ENCODE results near the gene RGPD6. TPM values are rescaled to one million over a fixed set of nuclear protein-coding genes. Genes with fewer than 3 reads are reported as not detected.
"Not testable (repeated sequence)": the region's sequence is repeated elsewhere in the genome, so short reads cannot be mapped to it uniquely, and the experiment has no call there.

The RGPD6 gene
- total RNA-seq, 6 experiments from 2014 or later = 7.6 to 21.6 (median 14.4) TPM

GRCh38 chr2:110472171-110473058, 104.6 kb downstream of the RGPD6 start, which contains the start of gene LIMS4:
Gene LIMS4, minus strand, starts transcription at chr2:110472816. Its CDS starts 38 bp downstream, at chr2:110472778.
- not testable (repeated sequence) for H3K4me1 Mint-ChIP-seq (ENCODE audit: low read depth); H3K27me3 Mint-ChIP-seq (ENCODE audit: insufficient read depth); H3K9me3 Mint-ChIP-seq; H3K36me3 Mint-ChIP-seq (ENCODE audit: low read depth); H3K27ac Mint-ChIP-seq; H3K4me3 Mint-ChIP-seq; DNase-seq

- not testable (repeated sequence) for DNase-seq; H3K4me3 Mint-ChIP-seq; H3K36me3 Mint-ChIP-seq (ENCODE audit: low read depth); H3K4me1 Mint-ChIP-seq (ENCODE audit: low read depth); H3K27ac Mint-ChIP-seq; H3K9me3 Mint-ChIP-seq; H3K27me3 Mint-ChIP-seq (ENCODE audit: insufficient read depth)
Measured at GRCh38 chr2:110468921-110469320, 108.1 kb downstream of the RGPD6 start.

- not testable (repeated sequence) for H3K27ac Mint-ChIP-seq; H3K9me3 Mint-ChIP-seq; H3K36me3 Mint-ChIP-seq (ENCODE audit: low read depth); H3K27me3 Mint-ChIP-seq (ENCODE audit: insufficient read depth); DNase-seq; H3K4me1 Mint-ChIP-seq (ENCODE audit: low read depth); H3K4me3 Mint-ChIP-seq
Measured at GRCh38 chr2:110465312-110465711, 111.7 kb downstream of the RGPD6 start.

Other genes starting within 250 kb of the RGPD6 start
- gene LIMS4, start 104.4 kb downstream of the RGPD6 start, total RNA-seq (2021; fragmentation: NEBNext Ultra II Directional; extraction: Animal tissue kit (Norgen Biotek cat#: 25700)) = 1 to 10 TPM in 5 of 6 experiments, under 1 TPM in 1; 0.24 to 2.1 (median 1.2) TPM
- gene BUB1, start 100.8 kb upstream of the RGPD6 start, total RNA-seq (2021; fragmentation: NEBNext Ultra II Directional; extraction: Animal tissue kit (Norgen Biotek cat#: 25700)) = 10 to 100 TPM; 16.6 to 52.3 (median 47.6) TPM
- not detected for gene ACOXL, start 155.4 kb upstream of the RGPD6 start, total RNA-seq (2021; fragmentation: NEBNext Ultra II Directional; extraction: Animal tissue kit (Norgen Biotek cat#: 25700))

All from HFFc6 (cell line).